Karpas-422 (cell line): Measurements from ENCODE around the gene ADAMTSL1. TPM values are rescaled to one million over a fixed set of nuclear protein-coding genes. Genes with fewer than 3 reads are reported as not detected.

Experiments used
- DNase-seq: peaks from one replicate; pipeline ENCODE4 v3.0.0-alpha.2; 2015
- H2AFZ ChIP-seq: fragments of 200-600 bp; sonication (generic); 2 replicates; pipeline ENCODE4 v1.6.1; 2014; ENCODE audit warnings: antibody characterized with exemption, low read length, mixed read lengths
- H3K27ac ChIP-seq: fragments of 200-600 bp; sonication (generic); 2 replicates; pipeline ENCODE4 v1.5.1; 2014; ENCODE audit warnings: mild to moderate bottlenecking, low read length, moderate library complexity
- H3K27me3 ChIP-seq: fragments of 200-600 bp; sonication (generic); 2 replicates; pipeline ENCODE4 v1.6.1; 2014; ENCODE audit warnings: low read length, mixed read lengths
- H3K36me3 ChIP-seq: fragments of 200-600 bp; sonication (generic); 2 replicates; pipeline ENCODE4 v1.6.1; 2014; ENCODE audit warnings: low read length, mixed read lengths; ENCODE audit not compliant: insufficient read depth
- H3K4me1 ChIP-seq: fragments of 200-600 bp; sonication (generic); 2 replicates; pipeline ENCODE4 v1.6.1; 2014; ENCODE audit warnings: mild to moderate bottlenecking, low read length, mixed read lengths
- H3K4me2 ChIP-seq: fragments of 200-600 bp; sonication (generic); 2 replicates; pipeline ENCODE4 v1.6.1; 2014; ENCODE audit warnings: low read length, low read depth, mild to moderate bottlenecking; ENCODE audit not compliant: poor library complexity, severe bottlenecking
- H3K4me3 ChIP-seq: fragments of 200-600 bp; sonication (generic); 2 replicates; pipeline ENCODE4 v1.5.1; 2014; ENCODE audit warnings: mild to moderate bottlenecking, antibody characterized with exemption, low read length, mixed read lengths
- H3K79me2 ChIP-seq: fragments of 200-600 bp; sonication (generic); 2 replicates; pipeline ENCODE4 v1.6.1; 2014; ENCODE audit warnings: mild to moderate bottlenecking, low read length, mixed read lengths
- H3K9ac ChIP-seq: fragments of 200-600 bp; sonication (generic); 2 replicates; pipeline ENCODE4 v1.6.0; 2014; ENCODE audit warnings: low read length
- H3K9me2 ChIP-seq: fragments of 200-600 bp; sonication (generic), shearing (Covaris generic); replicated peaks from 2 replicates; pipeline ENCODE4 v1.6.0; 2014; ENCODE audit warnings: mild to moderate bottlenecking, low read length, moderate library complexity; ENCODE audit not compliant: insufficient read depth
- H3K9me3 ChIP-seq: fragments of 300-700, 200-600 bp; sonication (generic); 2 replicates; pipeline ENCODE4 v1.6.1; 2014; ENCODE audit warnings: low read length, mixed read lengths
- H4K20me1 ChIP-seq: fragments of 200-600 bp; sonication (generic); 2 replicates; pipeline ENCODE4 v1.6.1; 2014; ENCODE audit warnings: mild to moderate bottlenecking, antibody characterized with exemption, low read length, low read depth; ENCODE audit not compliant: insufficient read depth
- total RNA-seq: library from RNA; depleted of rRNA; stranded (reverse); fragments of >200 nt; shearing (Covaris generic); gene quantifications from 2 replicates; pipeline ENCODE4 v1.2.3, GENCODE V29; 2014; ENCODE audit warnings: low replicate concordance

ADAMTSL1 gene
- total RNA-seq, 1 experiment from 2014 or later, result 8.2 TPM

- no peak overlapping the region for H3K27ac ChIP-seq
- H3K4me2 ChIP-seq, result no peak overlapping the region
- no peaks in the 10 kb centered on the region for H3K9me3 ChIP-seq
- H3K9ac ChIP-seq, result no peak overlapping the region
- no peak overlapping the region for H2AFZ ChIP-seq
- no peak overlapping the region for H3K4me3 ChIP-seq
- H4K20me1 ChIP-seq, result no peaks in the 10 kb centered on the region
- H3K79me2 ChIP-seq, result no peaks in the 10 kb centered on the region
- no peaks in the 10 kb centered on the region for H3K27me3 ChIP-seq
- DNase-seq, result no peak
- H3K4me1 ChIP-seq, result peaks cover 10% of the 10 kb centered on the region
- H3K36me3 ChIP-seq, result no peaks in the 10 kb centered on the region
- no peaks in the 10 kb centered on the region for H3K9me2 ChIP-seq
Observed at GRCh38 chr9:18747595-18747994, 273.6 kb downstream of the ADAMTSL1 start.

DNA sequence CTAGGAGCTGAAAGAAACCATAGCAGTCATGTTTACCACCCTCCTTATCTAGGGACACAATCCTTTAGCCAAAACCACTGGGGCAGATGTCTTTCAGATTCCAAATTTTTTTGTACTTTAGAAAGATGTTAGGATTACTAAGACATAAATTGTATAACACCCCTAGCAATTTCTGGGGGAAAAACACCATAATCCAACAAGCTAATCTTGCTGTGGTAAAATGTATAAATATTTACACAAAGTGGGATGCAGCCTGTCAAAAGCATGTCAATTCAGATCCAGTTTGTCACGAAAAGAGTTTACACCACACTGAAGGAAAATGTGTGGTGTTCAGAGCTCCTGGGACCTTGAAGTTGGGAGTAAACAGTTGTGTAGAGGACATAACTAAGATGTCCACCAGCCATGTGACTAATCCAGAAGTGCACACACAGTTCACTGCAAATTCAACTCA is 274.3 kb downstream of the ADAMTSL1 start:
- Histone ChIP-seq H3K9ac (no peak overlapping the region), H2AFZ (no peak overlapping the region), H3K79me2 (no peaks in the 10 kb centered on the region), H3K4me2 (no peak overlapping the region), H3K27me3 (no peaks in the 10 kb centered on the region), H3K9me3 (no peaks in the 10 kb centered on the region), H3K4me3 (no peak overlapping the region), H3K36me3 (no peaks in the 10 kb centered on the region), H3K4me1 (peaks cover 10% of the 10 kb centered on the region), H3K27ac (no peak overlapping the region), H3K9me2 (no peaks in the 10 kb centered on the region), H4K20me1 (no peaks in the 10 kb centered on the region)
- no peak for DNase-seq

- Histone ChIP-seq H3K27ac (no peak overlapping the region), H3K9me2 (no peaks in the 10 kb centered on the region), H3K4me3 (no peak overlapping the region), H3K27me3 (no peaks in the 10 kb centered on the region), H4K20me1 (no peaks in the 10 kb centered on the region), H3K36me3 (no peaks in the 10 kb centered on the region), H3K9me3 (no peaks in the 10 kb centered on the region), H3K9ac (no peak overlapping the region), H3K4me2 (no peak overlapping the region), H3K4me1 (peaks cover 10% of the 10 kb centered on the region), H2AFZ (no peak overlapping the region), H3K79me2 (no peaks in the 10 kb centered on the region)
- DNase-seq, result peak; percentile 58
Observed at GRCh38 chr9:18749711-18750110, 275.8 kb downstream of the ADAMTSL1 start.

DNA sequence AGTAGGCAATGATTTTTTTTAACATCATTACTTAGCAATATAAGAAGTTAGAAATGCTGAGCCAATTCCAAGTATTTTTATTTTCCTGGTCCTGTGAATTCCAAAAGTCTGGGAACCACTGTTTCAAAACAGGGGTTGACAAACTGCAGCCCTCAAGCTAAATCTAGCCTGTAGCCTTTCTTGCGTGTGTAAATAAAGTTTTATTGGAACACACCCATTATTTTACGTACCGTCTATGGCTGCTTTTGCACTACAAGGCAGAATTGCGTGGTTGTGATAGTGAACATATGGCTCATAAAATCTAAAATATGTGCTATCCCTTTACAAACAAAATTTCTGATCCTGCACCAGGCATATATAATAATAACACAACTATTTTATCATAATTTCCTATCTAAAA is 280.0 kb downstream of the ADAMTSL1 start:
- DNase-seq, result no peak
- no peak overlapping the region for H3K9ac ChIP-seq
- no peaks in the 10 kb centered on the region for H3K27me3 ChIP-seq
- no peaks in the 10 kb centered on the region for H3K9me3 ChIP-seq
- H4K20me1 ChIP-seq, result no peaks in the 10 kb centered on the region
- H3K9me2 ChIP-seq, result no peaks in the 10 kb centered on the region
- H3K4me1 ChIP-seq, result peaks cover 29% of the 10 kb centered on the region
- no peak overlapping the region for H3K4me2 ChIP-seq
- H3K79me2 ChIP-seq, result no peaks in the 10 kb centered on the region
- H3K36me3 ChIP-seq, result no peaks in the 10 kb centered on the region
- H3K27ac ChIP-seq, result no peak overlapping the region
- H2AFZ ChIP-seq, result no peak overlapping the region
- H3K4me3 ChIP-seq, result no peak overlapping the region

- Histone ChIP-seq H3K27ac (no peak overlapping the region), H3K4me1 (peaks cover 25% of the 10 kb centered on the region), H3K4me3 (no peak overlapping the region), H3K4me2 (no peak overlapping the region), H4K20me1 (no peaks in the 10 kb centered on the region), H3K9ac (no peak overlapping the region), H3K9me3 (no peaks in the 10 kb centered on the region), H2AFZ (no peak overlapping the region), H3K9me2 (no peaks in the 10 kb centered on the region), H3K27me3 (no peaks in the 10 kb centered on the region), H3K79me2 (no peaks in the 10 kb centered on the region), H3K36me3 (no peaks in the 10 kb centered on the region)
- DNase-seq, result no peak
Observed at GRCh38 chr9:18754537-18754936, 280.6 kb downstream of the ADAMTSL1 start.

DNA sequence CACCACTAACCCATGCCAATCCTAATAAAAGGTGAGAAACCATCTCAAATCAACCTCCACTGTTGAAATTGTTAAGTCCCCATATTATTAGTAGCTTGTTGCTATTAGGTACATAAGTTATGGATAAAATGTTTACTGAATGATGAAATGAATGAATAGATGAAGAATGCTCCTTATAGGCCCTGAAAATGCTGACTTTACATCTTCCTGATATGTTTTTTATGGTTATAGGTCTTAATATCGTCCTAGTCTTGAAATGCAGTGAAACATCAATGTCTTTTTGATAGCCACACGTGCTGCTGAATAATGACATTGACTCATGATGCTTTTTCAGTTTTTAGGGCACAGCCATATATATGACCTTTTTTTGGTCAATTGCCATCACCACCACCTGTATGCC is 281.3 kb downstream of the ADAMTSL1 start:
- H3K27me3 ChIP-seq, result no peaks in the 10 kb centered on the region
- no peak overlapping the region for H2AFZ ChIP-seq
- no peaks in the 10 kb centered on the region for H3K9me3 ChIP-seq
- no peak overlapping the region for H3K4me2 ChIP-seq
- H3K79me2 ChIP-seq, result no peaks in the 10 kb centered on the region
- no peaks in the 10 kb centered on the region for H3K36me3 ChIP-seq
- H3K4me1 ChIP-seq, result peaks cover 18% of the 10 kb centered on the region
- H3K4me3 ChIP-seq, result no peak overlapping the region
- H3K9ac ChIP-seq, result no peak overlapping the region
- no peaks in the 10 kb centered on the region for H3K9me2 ChIP-seq
- H4K20me1 ChIP-seq, result no peaks in the 10 kb centered on the region
- no peak overlapping the region for H3K27ac ChIP-seq
- no peak for DNase-seq

DNA sequence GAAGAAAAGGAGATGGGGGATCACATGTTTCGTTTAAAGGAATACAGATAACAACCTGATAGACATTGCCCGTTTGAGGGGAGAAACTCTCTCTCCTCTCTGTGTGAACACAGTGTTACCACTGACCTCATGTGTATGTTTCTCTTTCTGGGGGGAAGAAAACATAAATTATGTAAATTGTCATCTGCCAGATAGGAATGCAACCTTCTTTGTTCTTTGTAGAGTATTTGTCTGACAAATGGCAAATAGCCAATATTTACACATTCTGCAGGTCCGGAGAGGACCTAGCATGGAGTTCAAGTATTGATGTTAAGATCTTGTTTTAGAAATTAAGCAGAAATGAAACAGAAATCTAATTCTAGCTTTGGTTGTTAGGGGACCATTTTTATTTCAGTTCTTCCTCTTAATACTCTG is 282.8 kb downstream of the ADAMTSL1 start:
- DNase-seq, result no peak
- H2AFZ ChIP-seq, result no peak overlapping the region
- no peak overlapping the region for H3K4me3 ChIP-seq
- H3K4me1 ChIP-seq, result peaks cover 18% of the 10 kb centered on the region
- H3K9me3 ChIP-seq, result no peaks in the 10 kb centered on the region
- no peak overlapping the region for H3K9ac ChIP-seq
- no peak overlapping the region for H3K27ac ChIP-seq
- H3K4me2 ChIP-seq, result no peak overlapping the region
- no peaks in the 10 kb centered on the region for H3K36me3 ChIP-seq
- no peaks in the 10 kb centered on the region for H3K79me2 ChIP-seq
- H3K27me3 ChIP-seq, result no peaks in the 10 kb centered on the region
- no peaks in the 10 kb centered on the region for H4K20me1 ChIP-seq
- H3K9me2 ChIP-seq, result no peaks in the 10 kb centered on the region

- Histone ChIP-seq H2AFZ (no peak overlapping the region), H3K27ac (no peak overlapping the region), H3K9me3 (no peaks in the 10 kb centered on the region), H3K4me2 (no peak overlapping the region), H3K9ac (no peak overlapping the region), H3K36me3 (no peaks in the 10 kb centered on the region), H3K4me3 (no peak overlapping the region), H3K79me2 (no peaks in the 10 kb centered on the region), H3K9me2 (no peaks in the 10 kb centered on the region), H4K20me1 (no peaks in the 10 kb centered on the region), H3K27me3 (no peaks in the 10 kb centered on the region), H3K4me1 (peaks cover 18% of the 10 kb centered on the region)
- no peak for DNase-seq
Observed at GRCh38 chr9:18759827-18760226, 285.9 kb downstream of the ADAMTSL1 start.

DNA sequence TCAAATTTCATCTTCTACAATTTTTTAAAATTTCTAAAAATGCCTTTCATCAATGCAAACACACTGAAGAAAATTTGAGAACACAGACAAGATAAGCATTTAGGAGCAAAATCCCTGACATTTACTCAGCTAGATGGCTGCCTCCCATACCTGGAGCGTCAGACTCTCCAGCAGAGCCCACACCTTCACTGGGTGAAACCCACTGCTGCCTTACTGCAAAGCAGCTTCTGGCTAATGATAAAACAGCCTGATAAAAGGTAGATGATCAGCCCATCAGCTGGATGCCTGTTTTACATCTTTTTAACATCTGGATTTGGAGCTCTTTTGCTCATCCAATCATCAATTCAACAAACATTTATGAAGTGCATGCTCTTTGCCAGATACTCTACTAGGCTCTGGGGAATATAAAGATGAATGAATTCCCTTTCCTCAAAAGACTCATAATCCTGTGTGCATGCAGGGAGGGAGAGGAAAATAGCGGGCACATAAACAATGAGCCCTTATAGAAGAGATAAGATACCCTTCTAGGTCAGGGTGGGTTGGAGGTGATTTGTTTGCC is 287.9 kb downstream of the ADAMTSL1 start:
- H3K36me3 ChIP-seq, result no peaks in the 10 kb centered on the region
- no peak for DNase-seq
- peaks cover 14% of the 10 kb centered on the region for H3K4me1 ChIP-seq
- no peak overlapping the region for H3K4me2 ChIP-seq
- H3K9ac ChIP-seq, result no peak overlapping the region
- H3K27me3 ChIP-seq, result no peaks in the 10 kb centered on the region
- no peak overlapping the region for H3K27ac ChIP-seq
- no peak overlapping the region for H3K4me3 ChIP-seq
- no peaks in the 10 kb centered on the region for H3K9me2 ChIP-seq
- H3K9me3 ChIP-seq, result no peaks in the 10 kb centered on the region
- H4K20me1 ChIP-seq, result no peaks in the 10 kb centered on the region
- no peaks in the 10 kb centered on the region for H3K79me2 ChIP-seq
- no peak overlapping the region for H2AFZ ChIP-seq
